Medulla oblongata (tissue), 1 donor: ENCODE results near the gene COX17.
A peak's percentile ranks its signal among the peaks of the same experiment; 100 is the strongest.
"Not testable (repeated sequence)": the region's sequence is repeated elsewhere in the genome, so short reads cannot be mapped to it uniquely, and the experiment has no call there.

Source experiments
- DNase-seq: peaks from one replicate; pipeline ENCODE4 v3.0.0-alpha.2; 2015; ENCODE audit errors: extremely low spot score

Gene COX17

GRCh38 chr3:119676771-119677640 lies at the start of gene COX17:
TSS of gene COX17 (minus strand) at chr3:119677406. CDS start at chr3:119677310, 96 bp downstream.
- peak; percentile 97 for DNase-seq

GRCh38 chr3:119726909-119727308 lies 49.7 kb upstream of the COX17 start:
- no peak for DNase-seq

GRCh38 chr3:119723022-119723421 lies 45.8 kb upstream of the COX17 start:
- DNase-seq, result no peak

GRCh38 chr3:119717520-119717919 lies 40.3 kb upstream of the COX17 start:
- no peak for DNase-seq

GRCh38 chr3:119716998-119717397 lies 39.8 kb upstream of the COX17 start:
- DNase-seq, result no peak

GRCh38 chr3:119715105-119715504 lies 37.9 kb upstream of the COX17 start:
- DNase-seq, result no peak

GRCh38 chr3:119703820-119704531 lies 26.8 kb upstream of the COX17 start:
- DNase-seq, result no peak

GRCh38 chr3:119702530-119703527 lies 25.6 kb upstream of the COX17 start, which contains the start of gene CFAP91:
TSS of gene CFAP91 (plus strand) at chr3:119703022. CDS start at chr3:119703099, 77 bp downstream.
- peak; percentile 96 for DNase-seq

GRCh38 chr3:119700920-119701734 lies 23.9 kb upstream of the COX17 start:
- DNase-seq, result no peak

- peak; percentile 31 for DNase-seq
These were observed 23.2 kb upstream of the COX17 start for GRCh38 chr3:119700269-119700919.

- no peak for DNase-seq
These were observed 20.2 kb upstream of the COX17 start for GRCh38 chr3:119697394-119697793.

- no peak for DNase-seq
These were observed 18.3 kb upstream of the COX17 start for GRCh38 chr3:119695480-119695879.

- DNase-seq, result no peak
These were observed 12.9 kb upstream of the COX17 start for GRCh38 chr3:119690043-119690656.

GRCh38 chr3:119683421-119683820 lies 6.2 kb upstream of the COX17 start:
- DNase-seq, result no peak

GRCh38 chr3:119681279-119681678 lies 4.1 kb upstream of the COX17 start:
- DNase-seq, result no peak

- no peak for DNase-seq
These were observed 2.7 kb upstream of the COX17 start for GRCh38 chr3:119679874-119680273.

- not testable (repeated sequence) for DNase-seq
These were observed 1.0 kb upstream of the COX17 start for GRCh38 chr3:119678209-119678608.

GRCh38 chr3:119677641-119677934 lies 382 bp upstream of the COX17 start:
- DNase-seq, result no peak

- DNase-seq, result no peak
These were observed 1.2 kb downstream of the COX17 start for GRCh38 chr3:119676020-119676419.
